Retinal pigment epithelial cell (primary cell): Measurements from ENCODE around the gene EIF2D.

Experiments used
- DNase-seq: peaks from one replicate; pipeline ENCODE4 v3.0.0-alpha.2; 2010; ENCODE audit warnings: low read depth
- H3K4me3 ChIP-seq: 2 replicates; pipeline ENCODE4 v1.5.1; 2011; ENCODE audit warnings: mild to moderate bottlenecking, low read length, control low read depth, moderate library complexity
- CTCF ChIP-seq: conservative IDR thresholded peaks from 2 replicates; pipeline ENCODE4 v1.5.1; 2011; ENCODE audit warnings: low read depth, low read length, control low read depth, inconsistent platforms

Gene EIF2D

GRCh38 chr1:206656936-206657335 is 44.7 kb upstream of the EIF2D start:
- H3K4me3 ChIP-seq: no peak overlapping the region
- TF ChIP-seq CTCF: no peak
- no peak for DNase-seq

- DNase-seq: peak; percentile 48
- H3K4me3 ChIP-seq: no peak overlapping the region
- TF ChIP-seq CTCF: no peak
Measured at GRCh38 chr1:206655471-206655882, 43.2 kb upstream of the EIF2D start.

GRCh38 chr1:206654828-206655227 is 42.6 kb upstream of the EIF2D start:
- DNase-seq: no peak
- TF ChIP-seq CTCF: no peak

GRCh38 chr1:206653715-206654459 is 41.6 kb upstream of the EIF2D start:
- DNase-seq: no peak
- no peak overlapping the region for H3K4me3 ChIP-seq
- TF ChIP-seq CTCF: no peak

More at GRCh38 chr1:206654828-206655227, 42.6 kb upstream of the EIF2D start:
- H3K4me3 ChIP-seq: no peak overlapping the region

GRCh38 chr1:206651958-206652890 is 40.0 kb upstream of the EIF2D start:
- TF ChIP-seq CTCF: no peak
- no peak for DNase-seq
- no peak overlapping the region for H3K4me3 ChIP-seq

- no peak overlapping the region for H3K4me3 ChIP-seq
- no peak for TF ChIP-seq CTCF
- no peak for DNase-seq
Measured at GRCh38 chr1:206651014-206651413, 38.7 kb upstream of the EIF2D start.
